ENCODE results near the gene PLVAP.

Gene PLVAP

GRCh38 chr19:17332677-17333581 is 44.2 kb downstream of the PLVAP start:
- DNase-seq, result no peak

GRCh38 chr19:17332360-17332676 is 44.8 kb downstream of the PLVAP start:
- DNase-seq, result no peak

- DNase-seq, result no peak
These were observed 46.0 kb downstream of the PLVAP start for GRCh38 chr19:17331045-17331558.

GRCh38 chr19:17330262-17331044 is 46.7 kb downstream of the PLVAP start:
- no peak for DNase-seq

GRCh38 chr19:17329366-17330261 is 47.5 kb downstream of the PLVAP start:
- DNase-seq, result no peak

- DNase-seq, result no peak
These were observed 48.4 kb downstream of the PLVAP start for GRCh38 chr19:17328517-17329365.

GRCh38 chr19:17327654-17328516 is 49.3 kb downstream of the PLVAP start:
- DNase-seq, result no peak

GRCh38 chr19:17327068-17327653 is 50.0 kb downstream of the PLVAP start:
- no peak for DNase-seq

GRCh38 chr19:17326595-17326966 is 50.6 kb downstream of the PLVAP start:
- no peak for DNase-seq

GRCh38 chr19:17325881-17326594 is 51.1 kb downstream of the PLVAP start:
- DNase-seq, result no peak

GRCh38 chr19:17325133-17325532 is 52.0 kb downstream of the PLVAP start:
- DNase-seq, result no peak

- DNase-seq, result no peak
These were observed 52.6 kb downstream of the PLVAP start for GRCh38 chr19:17324357-17325114.

GRCh38 chr19:17323964-17324332 is 53.2 kb downstream of the PLVAP start:
- no peak for DNase-seq

GRCh38 chr19:17323300-17323963 is 53.7 kb downstream of the PLVAP start:
- no peak for DNase-seq

GRCh38 chr19:17322854-17323253 is 54.3 kb downstream of the PLVAP start:
- no peak for DNase-seq

GRCh38 chr19:17321655-17322489 is 55.3 kb downstream of the PLVAP start:
- DNase-seq, result no peak

- DNase-seq, result no peak
These were observed 56.7 kb downstream of the PLVAP start for GRCh38 chr19:17320435-17320834.

Measured in cortex of kidney (tissue), 1 donor.